H1 (cell line): ENCODE measurements around the gene SHROOM3. TPM values are rescaled to one million over a fixed set of nuclear protein-coding genes. Genes with fewer than 3 reads are reported as not detected.

Experiments used
- CTCF ChIA-PET: fragments of 300-600 bp; sonication (Branson Sonifier 250); formaldehyde crosslinking; loops from one replicate; lab custom pipeline; 2021; ENCODE audit not compliant: partially characterized antibody; lab: Charles Lee
- POLR2A ChIA-PET: fragments of 300-600 bp; sonication (Branson Sonifier 250); formaldehyde crosslinking; loops from one replicate; lab custom pipeline; 2021; ENCODE audit warnings: inconsistent platforms; ENCODE audit not compliant: partially characterized antibody; lab: Charles Lee
- DNase-seq, 2 experiments: peaks; one replicate each; pipeline versions ENCODE4 v3.0.0 to v3.0.0-alpha.2; 2010 to 2022; ENCODE audit warnings: low spot score in 2 of 2, low read depth in 1 of 2, mixed read lengths in 1 of 2
- FAIRE-seq: peaks from 2 replicates; lab custom pipeline; 2011; peaks lifted over from hg19 to GRCh38; lab: Jason Lieb, UNC
- H2AFZ ChIP-seq: 2 replicates; pipeline ENCODE4 v1.8.1; 2012; ENCODE audit warnings: low read length, inconsistent platforms
- H2AK5ac ChIP-seq: 2 replicates; pipeline ENCODE4 v1.6.1; 2013; ENCODE audit warnings: low read depth, low read length
- H2BK120ac ChIP-seq: replicated peaks from 2 replicates; pipeline ENCODE3; 2013; ENCODE audit warnings: low read depth, low read length, inconsistent platforms
- H2BK12ac ChIP-seq: 2 replicates; pipeline ENCODE4 v1.6.1; 2013; ENCODE audit warnings: low read depth, low read length
- H2BK15ac ChIP-seq: 2 replicates; pipeline ENCODE4 v1.6.1; 2013; ENCODE audit warnings: low read length
- H2BK20ac ChIP-seq: 2 replicates; pipeline ENCODE4 v1.6.1; 2013; ENCODE audit warnings: low read length
- H2BK5ac ChIP-seq: 2 replicates; pipeline ENCODE4 v1.6.1; 2013; ENCODE audit warnings: low read depth, low read length
- H3K14ac ChIP-seq: 2 replicates; pipeline ENCODE4 v1.6.1; 2013; ENCODE audit warnings: inconsistent platforms; ENCODE audit not compliant: insufficient read length
- H3K18ac ChIP-seq: 2 replicates; pipeline ENCODE4 v1.6.1; 2013; ENCODE audit warnings: low read length; ENCODE audit errors: extremely low read depth
- H3K23ac ChIP-seq: 2 replicates; pipeline ENCODE4 v1.6.1; 2013; ENCODE audit warnings: inconsistent platforms; ENCODE audit not compliant: insufficient read length
- H3K23me2 ChIP-seq: 2 replicates; pipeline ENCODE4 v1.6.1; 2013; ENCODE audit warnings: low read depth, low read length
- H3K27ac ChIP-seq: 2 replicates; pipeline ENCODE4 v1.6.1; 2011; ENCODE audit warnings: low read depth, low read length, inconsistent platforms
- H3K27me3 ChIP-seq, 4 experiments: replicated peaks in 1 of 4; 1 replicate in 1 of 4; 2 replicates in 3 of 4; pipeline versions ENCODE4 v1.6.1 to v1.8.1; 2011 to 2013; ENCODE audit warnings: low read length in 3 of 4, mild to moderate bottlenecking in 3 of 4, inconsistent platforms in 2 of 4, mixed read lengths in 2 of 4, moderate library complexity in 1 of 4; ENCODE audit not compliant: control insufficient read depth in 3 of 4, insufficient read depth in 3 of 4; ENCODE audit errors: extremely low read depth in 1 of 4
- H3K36me3 ChIP-seq, 4 experiments: 2 replicates each; pipeline versions ENCODE4 v1.6.1 to v1.8.1; 2011 to 2013; ENCODE audit warnings: mild to moderate bottlenecking in 4 of 4, low read length in 3 of 4, moderate library complexity in 2 of 4, control low read depth in 1 of 4, inconsistent platforms in 1 of 4; ENCODE audit not compliant: insufficient read depth in 4 of 4, control insufficient read depth in 2 of 4
- H3K4ac ChIP-seq: replicated peaks from 2 replicates; pipeline ENCODE3; 2013; ENCODE audit warnings: low read length, low read depth, mixed read lengths, inconsistent platforms; ENCODE audit not compliant: insufficient read length
- H3K4me1 ChIP-seq, 4 experiments: replicated peaks in 1 of 4; 1 replicate in 1 of 4; 2 replicates in 3 of 4; pipeline versions ENCODE4 v1.6.1 to v1.8.1; 2011 to 2013; ENCODE audit warnings: low read length in 3 of 4, inconsistent platforms in 2 of 4, mixed read lengths in 1 of 4; ENCODE audit not compliant: insufficient read depth in 4 of 4, control insufficient read depth in 3 of 4
- H3K4me2 ChIP-seq, 2 experiments: 2 replicates each; pipeline versions ENCODE4 v1.6.1 to v1.8.1; 2011 to 2013; ENCODE audit warnings: low read depth in 2 of 2, low read length in 2 of 2, control low read depth in 1 of 2, inconsistent platforms in 1 of 2, mild to moderate bottlenecking in 1 of 2; ENCODE audit not compliant: insufficient read depth in 1 of 2
- H3K4me3 ChIP-seq, 4 experiments: fragments of 200-600, 300-600 bp in 1 of 4; sonication (generic), shearing (Covaris generic), sonication (Bioruptor Twin) in 1 of 4; 2 replicates each; pipeline versions ENCODE4 v1.5.1 to v1.8.1; 2011 to 2016; ENCODE audit warnings: low read length in 4 of 4, low read depth in 3 of 4, control low read depth in 2 of 4, inconsistent platforms in 2 of 4, mild to moderate bottlenecking in 2 of 4, mixed read lengths in 1 of 4, moderate library complexity in 1 of 4; ENCODE audit not compliant: insufficient read depth in 2 of 4; ENCODE audit errors: extremely low read depth in 1 of 4
- H3K56ac ChIP-seq: replicated peaks from 2 replicates; pipeline ENCODE3; 2013; ENCODE audit warnings: low read depth, mild to moderate bottlenecking, mixed read lengths, low read length, inconsistent platforms; ENCODE audit not compliant: insufficient read length
- H3K79me1 ChIP-seq: 2 replicates; pipeline ENCODE4 v1.6.1; 2013; ENCODE audit warnings: low read depth, low read length, control low read depth
- H3K79me2 ChIP-seq, 2 experiments: 2 replicates each; pipeline versions ENCODE4 v1.6.1 to v1.8.1; 2012 to 2013; ENCODE audit warnings: low read length in 2 of 2, mild to moderate bottlenecking in 2 of 2, inconsistent platforms in 1 of 2; ENCODE audit not compliant: insufficient read depth in 2 of 2, control insufficient read depth in 1 of 2
- H3K9ac ChIP-seq, 4 experiments: replicated peaks in 1 of 4; 1 replicate in 1 of 4; 2 replicates in 3 of 4; pipeline versions ENCODE4 v1.6.1 to v1.8.1; 2011 to 2013; ENCODE audit warnings: low read depth in 3 of 4, low read length in 3 of 4, control low read depth in 2 of 4, mild to moderate bottlenecking in 2 of 4, moderate library complexity in 2 of 4, inconsistent platforms in 1 of 4; ENCODE audit errors: extremely low read depth in 1 of 4
- H3K9me3 ChIP-seq, 2 experiments: 2 replicates each; pipeline versions ENCODE4 v1.6.1 to v1.8.1; 2012 to 2013; ENCODE audit warnings: mild to moderate bottlenecking in 2 of 2, moderate library complexity in 2 of 2, control low read depth in 1 of 2, inconsistent platforms in 1 of 2, low read depth in 1 of 2, low read length in 1 of 2, mixed read lengths in 1 of 2; ENCODE audit not compliant: insufficient read depth in 2 of 2
- H4K20me1 ChIP-seq, 2 experiments: replicated peaks in 1 of 2; 2 replicates each; pipeline versions ENCODE3 to v1.8.1; 2011 to 2013; ENCODE audit warnings: inconsistent platforms in 2 of 2, low read length in 2 of 2, mild to moderate bottlenecking in 1 of 2; ENCODE audit not compliant: insufficient read depth in 2 of 2, control insufficient read depth in 1 of 2
- H4K5ac ChIP-seq: 2 replicates; pipeline ENCODE4 v1.6.1; 2013; ENCODE audit warnings: low read length, low read depth, mixed read lengths, inconsistent platforms; ENCODE audit not compliant: insufficient read length
- H4K8ac ChIP-seq: 2 replicates; pipeline ENCODE4 v1.8.0; 2013; ENCODE audit warnings: mild to moderate bottlenecking, moderate library complexity, low read length, inconsistent platforms; ENCODE audit not compliant: insufficient read depth; ENCODE audit errors: extremely low read depth
- H4K91ac ChIP-seq: replicated peaks from 2 replicates; pipeline ENCODE3; 2013; ENCODE audit warnings: low read length, mixed read lengths, inconsistent platforms; ENCODE audit not compliant: insufficient read length
- CREB1 ChIP-seq: IDR thresholded peaks from 2 replicates; pipeline ENCODE4 v1.6.1; 2012; ENCODE audit warnings: inconsistent platforms
- TBP ChIP-seq: IDR thresholded peaks from 2 replicates; pipeline ENCODE4 v1.6.1; 2011; ENCODE audit warnings: low read depth, low read length, improper control_type of control experiment
- WGBS, 2 experiments: shearing (Covaris generic) in 1 of 2; methylation state at CpG; one replicate each; pipeline versions ENCODE4 v1.1.6 to v1.1.7; 2013 to 2015; ENCODE audit warnings: low lambda C conversion rate in 2 of 2, mixed read lengths in 2 of 2, inconsistent platforms in 1 of 2, low coverage in 1 of 2, missing lambda C conversion rate in 1 of 2; ENCODE audit not compliant: insufficient replicate concordance in 2 of 2, insufficient coverage in 1 of 2, insufficient read length in 1 of 2; ENCODE audit errors: extremely low coverage in 1 of 2, missing lambda C conversion rate in 1 of 2; 5-methylcytosine and 5-hydroxymethylcytosine counted together
- polyA plus RNA-seq, 7 experiments: library from polyadenylated mRNA; depleted of rRNA in 3 of 7; stranded (reverse) in 5 of 7; unstranded in 2 of 7; fragments of >200 nt in 5 of 7; fragments of 200-250 nt in 2 of 7; gene quantifications; 1 replicate in 5 of 7; 2 replicates in 1 of 7; 4 replicates in 1 of 7; pipeline versions ENCODE4 v1.2.1 to v1.2.3, GENCODE V29; 2011 to 2013; ENCODE audit warnings: missing spikeins in 2 of 7, mixed read lengths in 2 of 7
- total RNA-seq: library from RNA; stranded (reverse); fragmentation: NEBNext Ultra II Directional; extraction: Animal tissue kit (Norgen Biotek cat#: 25700); gene quantifications from 2 replicates; pipeline ENCODE4 v1.2.1, GENCODE V29; 2021

The SHROOM3 gene
- total and polyA plus RNA-seq, 2 of the 8 experiments (the other 6 are each of a cell fraction or from before 2014, with no cell fraction given) = 15.8 to 34.0 TPM

GRCh38 chr4:76747563-76747962 lies 312.5 kb downstream of the SHROOM3 start:
- H4K20me1 ChIP-seq = peaks cover 0 to 3% of the 10 kb centered on the region in 2 experiments
- no peaks in the 10 kb centered on the region for H3K79me1 ChIP-seq
- no peak overlapping the region for H3K4ac ChIP-seq
- no peak overlapping the region for H3K14ac ChIP-seq
- H3K9ac ChIP-seq = no peak overlapping the region
- peaks cover 0 to 21% (median 9%) of the 10 kb centered on the region in 4 experiments; a peak in 5 of 8 replicates for H3K36me3 ChIP-seq
- H3K4me3 ChIP-seq = no peak overlapping the region
- H3K27ac ChIP-seq = no peak overlapping the region
- H2AK5ac ChIP-seq = no peak overlapping the region
- H4K91ac ChIP-seq = no peak overlapping the region
- H3K56ac ChIP-seq = no peak overlapping the region
- no peak for FAIRE-seq
- H3K18ac ChIP-seq = no peak overlapping the region
- H3K27me3 ChIP-seq = no peaks in the 10 kb centered on the region
- 87% methylated on average over 2 of the region's 2 CpGs; no CpG with 5 or more reads in 1 of the 2 experiments for WGBS, 2 experiments
- no peak overlapping the region for H4K8ac ChIP-seq
- H2AFZ ChIP-seq = no peak overlapping the region
- H3K4me1 ChIP-seq = 0 out of 7 replicates have a peak, but pooled peaks cover 0 to 2% (median 0%) of the 10 kb centered on the region in 4 experiments
- no peak for DNase-seq
- no peak overlapping the region for H4K5ac ChIP-seq
- H3K9me3 ChIP-seq = 0 out of 4 replicates have a peak, but pooled peaks cover 0 to 3% of the 10 kb centered on the region in 2 experiments
- no peaks in the 10 kb centered on the region for H3K79me2 ChIP-seq
- no peak overlapping the region for H2BK12ac ChIP-seq
- ChIA-PET POLR2A (no interaction called here), CTCF (interaction anchor here (0.7 to 1.6 kb wide), 5 partner anchors 9 to 243 kb away, joined by 3 to 5 read pairs (median 3); no protein-coding TSS in a partner anchor)
- no peak overlapping the region for H2BK15ac ChIP-seq
- no peak for TF ChIP-seq TBP
- TF ChIP-seq CREB1 = no peak
- no peak overlapping the region for H3K23ac ChIP-seq
- no peak overlapping the region for H2BK20ac ChIP-seq
- H2BK5ac ChIP-seq = no peak overlapping the region
- no peaks in the 10 kb centered on the region for H3K23me2 ChIP-seq
- no peak overlapping the region for H2BK120ac ChIP-seq
- H3K4me2 ChIP-seq = no peak overlapping the region
